Transverse colon (tissue), 4 donors: ENCODE results near the gene PRORP. TPM values are rescaled to one million over a fixed set of nuclear protein-coding genes. Genes with fewer than 3 reads are reported as not detected.

Experiments
- DNase-seq: peaks from one replicate; pipeline ENCODE4 v3.0.0-alpha.2; 2019
- H3K27ac ChIP-seq, 4 donors: fragments of 200-600 bp; sonication (generic); 2 replicates each; pipeline ENCODE4 v1.5.1; 2016 to 2018; ENCODE audit warnings: inconsistent platforms in 4 of 4
- H3K27me3 ChIP-seq: fragments of 200-600 bp; sonication (generic); 2 replicates; pipeline ENCODE4 v1.5.1; 2017; ENCODE audit warnings: inconsistent platforms
- H3K36me3 ChIP-seq, 4 donors: fragments of 200-600 bp; sonication (generic); 2 replicates each; pipeline ENCODE4 v1.5.1; 2017 to 2019; ENCODE audit warnings: inconsistent platforms in 4 of 4
- H3K4me1 ChIP-seq, 4 donors: fragments of 200-600 bp; sonication (generic); 2 replicates each; pipeline ENCODE4 v1.5.1; 2017 to 2020; ENCODE audit warnings: inconsistent platforms in 4 of 4
- H3K4me3 ChIP-seq, 4 donors: fragments of 200-600 bp; sonication (generic); 1 replicate in 1 of 4; 2 replicates in 3 of 4; pipeline versions ENCODE4 v1.5.1 to v1.6.1; 2017 to 2019; ENCODE audit warnings: inconsistent platforms in 4 of 4
- H3K9me3 ChIP-seq, 2 donors: fragments of 200-600 bp; sonication (generic); 2 replicates each; pipeline ENCODE4 v1.5.1; 2017 to 2019; ENCODE audit warnings: inconsistent platforms in 2 of 2
- CTCF ChIP-seq, 5 experiments: fragments of 200-600 bp in 3 of 5; fragments of 450-650 bp in 2 of 5; sonication (generic) in 3 of 5; IDR thresholded peaks; 1 replicate in 2 of 5; 2 replicates in 3 of 5; pipeline ENCODE4 v1.5.1; 2016 to 2017; ENCODE audit warnings: antibody characterized with exemption in 5 of 5, inconsistent platforms in 3 of 5, mild to moderate bottlenecking in 2 of 5, moderate library complexity in 1 of 5
- EP300 ChIP-seq: sonication (generic); formaldehyde crosslinking; IDR thresholded peaks from one replicate; pipeline ENCODE4 v1.6.1; 2017; ENCODE audit warnings: antibody characterized with exemption, low read depth
- POLR2A ChIP-seq: fragments of 450-650 bp; IDR thresholded peaks from one replicate; pipeline ENCODE4 v1.6.1; 2016; ENCODE audit warnings: antibody characterized with exemption, mild to moderate bottlenecking, moderate library complexity
- POLR2AphosphoS5 ChIP-seq, 3 donors: sonication (generic); formaldehyde crosslinking; IDR thresholded peaks; one replicate each; pipeline ENCODE4 v1.6.1; 2016; ENCODE audit warnings: antibody characterized with exemption in 3 of 3
- WGBS, 2 donors: methylation state at CpG; one replicate each; pipeline ENCODE4 v1.1.5; 2018; ENCODE audit warnings: low coverage in 1 of 2; 5-methylcytosine and 5-hydroxymethylcytosine counted together
- in situ Hi-C, 4 donors: fragments of 200-750 bp; cut with MboI; loops; one replicate each; pipeline versions ENCODE4 v1.15.0 to v1.15.1; 2017; ENCODE audit warnings: low sequenced_read_pairs in 3 of 4, low pct_ligation_motif_present in 1 of 4, low pct_unique_long_range_greater_than_20kb in 1 of 4
- intact Hi-C: fragments of 100-400 bp; cut with DNase I; formaldehyde crosslinking; loops from one replicate; pipeline ENCODE4 v1.15.1; 2023; ENCODE audit warnings: low total_unique reads
- total RNA-seq, 4 donors: library from RNA; depleted of rRNA; stranded (reverse); fragments of >200 nt; gene quantifications; one replicate each; pipeline ENCODE4 v1.1.0, GENCODE V29; 2016

The PRORP gene
- total RNA-seq, 4 donors from 2014 or later = 23.2 to 46.0 (median 32.2) TPM

- DNase-seq = no peak
- TF ChIP-seq POLR2A (no peak), CTCF (IDR thresholded peaks at IDR 0.05) (no peak), EP300 (no peak), POLR2AphosphoS5 (IDR thresholded peaks at IDR 0.05) (no peak)
Measured at GRCh38 chr14:35164849-35165248, 42.5 kb downstream of the PRORP start.

GRCh38 chr14:35167496-35167895 is 45.1 kb downstream of the PRORP start:
- intact Hi-C loops = no loop called here
- TF ChIP-seq CTCF (IDR thresholded peaks at IDR 0.05) (no peak), POLR2A (no peak), POLR2AphosphoS5 (IDR thresholded peaks at IDR 0.05) (no peak), EP300 (no peak)
- 85 to 88% methylated on average over 3 of the region's 3 CpGs for WGBS, 2 donors

More at GRCh38 chr14:35164849-35165248, 42.5 kb downstream of the PRORP start:
- H3K9me3 ChIP-seq = no peaks in the 10 kb centered on the region
- in situ Hi-C loops = no loop called here
- H3K27ac ChIP-seq = no peak overlapping the region
- no peaks in the 10 kb centered on the region for H3K36me3 ChIP-seq
- H3K4me3 ChIP-seq = no peak overlapping the region
- WGBS, 2 donors = 54 to 64% methylated on average over 5 of the region's 5 CpGs
- peaks cover 2 to 18% (median 8%) of the 10 kb centered on the region in 4 donors for H3K4me1 ChIP-seq
- intact Hi-C loops = no loop called here
- H3K27me3 ChIP-seq = no peaks in the 10 kb centered on the region

More at GRCh38 chr14:35167496-35167895, 45.1 kb downstream of the PRORP start:
- no peaks in the 10 kb centered on the region for H3K36me3 ChIP-seq
- in situ Hi-C loops = no loop called here
- H3K4me3 ChIP-seq = no peak overlapping the region
- no peaks in the 10 kb centered on the region for H3K9me3 ChIP-seq
- H3K4me1 ChIP-seq = peaks cover 0 to 7% (median 4%) of the 10 kb centered on the region in 4 donors
- H3K27me3 ChIP-seq = no peaks in the 10 kb centered on the region
- no peak for DNase-seq
- no peak overlapping the region for H3K27ac ChIP-seq

Other genes starting within 250 kb of the PRORP start
- 10 to 100 TPM; 25.8 to 48.1 (median 41.0) TPM for gene BAZ1A, start 247.2 kb upstream of the PRORP start, total RNA-seq
- gene SRP54, start 139.6 kb upstream of the PRORP start, total RNA-seq = 10 to 100 TPM; 14.7 to 63.4 (median 35.2) TPM
- 100 to 1,000 TPM in 2 of 4 donors, 10 to 100 TPM in 2; 35.4 to 166 (median 120) TPM for gene FAM177A1, start 76.3 kb upstream of the PRORP start, total RNA-seq
- gene PPP2R3C, start 562 bp upstream of the PRORP start, total RNA-seq = 10 to 100 TPM; 13.5 to 26.5 (median 19.1) TPM
- 100 to 1,000 TPM in 2 of 4 donors, 10 to 100 TPM in 2; 24.5 to 141 (median 81.2) TPM for gene PSMA6, start 169.8 kb downstream of the PRORP start, total RNA-seq